IMR-90 (cell line): ENCODE data around the gene OR11A1. TPM values are rescaled to one million over a fixed set of nuclear protein-coding genes. Genes with fewer than 3 reads are reported as not detected.

ENCODE experiments used
- ATAC-seq: fragments of 200-7000 bp; cut with Tn5 transposase; 2 replicates; pipeline ENCODE4 v1.9.1; 2020; ENCODE audit warnings: low read depth, mild to moderate bottlenecking, moderate library complexity
- BruUV-seq: library from RNA; stranded (reverse); fragments of 400-500 nt; replicated peaks from 2 replicates; lab custom pipeline; 2021; lab: Mats Ljungman, UMichigan
- CTCF ChIA-PET: fragments of 300-600 bp; formaldehyde crosslinking; extraction: SDS; loops from one replicate; lab custom pipeline; 2021; ENCODE audit warnings: antibody characterized with exemption; lab: Yijun Ruan, JAX
- POLR2A ChIA-PET: fragments of 300-600 bp; sonication (Branson Sonifier 250); formaldehyde crosslinking; loops from one replicate; lab custom pipeline; 2022; ENCODE audit warnings: antibody characterized with exemption; ENCODE audit not compliant: unreplicated experiment; lab: Charles Lee
- DNase-seq: peaks from one replicate; pipeline ENCODE4 v3.0.0; 2013
- H2AFZ ChIP-seq: replicated peaks from 2 replicates; pipeline ENCODE3; 2013; ENCODE audit warnings: low read length, mild to moderate bottlenecking; ENCODE audit not compliant: poor library complexity
- H2AK5ac ChIP-seq: 2 replicates; pipeline ENCODE4 v1.6.1; 2013; ENCODE audit warnings: low read depth, low read length, inconsistent platforms
- H2AK9ac ChIP-seq: replicated peaks from 2 replicates; pipeline ENCODE3; 2013; ENCODE audit warnings: mild to moderate bottlenecking, low read depth, low read length, moderate library complexity; ENCODE audit not compliant: poor library complexity
- H2BK120ac ChIP-seq: 2 replicates; pipeline ENCODE4 v1.6.1; 2013; ENCODE audit warnings: low read depth, low read length, inconsistent platforms
- H2BK15ac ChIP-seq: 3 replicates; pipeline ENCODE4 v1.6.1; 2013; ENCODE audit warnings: low read depth, low read length, inconsistent platforms
- H2BK20ac ChIP-seq: 2 replicates; pipeline ENCODE4 v1.6.1; 2013; ENCODE audit warnings: low read depth, mild to moderate bottlenecking, inconsistent platforms, low read length, moderate library complexity
- H2BK5ac ChIP-seq: 2 replicates; pipeline ENCODE4 v1.6.1; 2013; ENCODE audit warnings: mild to moderate bottlenecking, low read depth, low read length, inconsistent platforms; ENCODE audit not compliant: poor library complexity, severe bottlenecking
- H3K14ac ChIP-seq: replicated peaks from 2 replicates; pipeline ENCODE4 v1.6.1; 2013; ENCODE audit warnings: low read depth, low read length, inconsistent platforms
- H3K18ac ChIP-seq: 2 replicates; pipeline ENCODE4 v1.6.1; 2013; ENCODE audit warnings: low read depth, low read length, control low read depth
- H3K23ac ChIP-seq: 2 replicates; pipeline ENCODE4 v1.6.1; 2013; ENCODE audit warnings: low read depth, low read length, inconsistent platforms
- H3K27ac ChIP-seq: 2 replicates; pipeline ENCODE4 v1.5.1; 2013; ENCODE audit warnings: mild to moderate bottlenecking, control low read depth, low read length; ENCODE audit not compliant: insufficient read depth
- H3K27me3 ChIP-seq: 2 replicates; pipeline ENCODE4 v1.6.1; 2013; ENCODE audit warnings: low read length; ENCODE audit not compliant: control insufficient read depth, insufficient read depth
- H3K36me3 ChIP-seq: 2 replicates; pipeline ENCODE4 v1.6.1; 2013; ENCODE audit warnings: low read length, mixed read lengths; ENCODE audit not compliant: control insufficient read depth, insufficient read depth
- H3K4ac ChIP-seq: 2 replicates; pipeline ENCODE4 v1.6.1; 2013; ENCODE audit warnings: low read depth, low read length, inconsistent platforms
- H3K4me1 ChIP-seq: 2 replicates; pipeline ENCODE4 v1.6.1; 2013; ENCODE audit warnings: low read length, mixed read lengths; ENCODE audit not compliant: control insufficient read depth, insufficient read depth
- H3K4me2 ChIP-seq: 2 replicates; pipeline ENCODE4 v1.6.1; 2013; ENCODE audit warnings: low read depth, mild to moderate bottlenecking, control low read depth, low read length, moderate library complexity
- H3K4me3 ChIP-seq: 2 replicates; pipeline ENCODE4 v1.5.1; 2013; ENCODE audit warnings: low read depth, mild to moderate bottlenecking, control low read depth, low read length, moderate library complexity; ENCODE audit not compliant: insufficient read depth
- H3K56ac ChIP-seq: 2 replicates; pipeline ENCODE4 v1.6.1; 2013; ENCODE audit warnings: low read length, inconsistent platforms; ENCODE audit not compliant: insufficient read depth; ENCODE audit errors: extremely low read depth
- H3K79me1 ChIP-seq, 2 experiments: 2 replicates each; pipeline ENCODE4 v1.6.1; 2013; ENCODE audit warnings: low read length in 2 of 2, inconsistent platforms in 1 of 2, low read depth in 1 of 2
- H3K9ac ChIP-seq: 2 replicates; pipeline ENCODE4 v1.6.1; 2013; ENCODE audit warnings: low read depth, low read length, control low read depth
- H3K9me1 ChIP-seq: 2 replicates; pipeline ENCODE4 v1.6.1; 2013; ENCODE audit warnings: low read length, inconsistent platforms; ENCODE audit not compliant: insufficient read depth
- H3K9me3 ChIP-seq: 2 replicates; pipeline ENCODE4 v1.6.1; 2013; ENCODE audit warnings: low read length; ENCODE audit not compliant: control insufficient read depth, insufficient read depth
- H4K20me1 ChIP-seq: 2 replicates; pipeline ENCODE4 v1.6.1; 2013; ENCODE audit warnings: low read length, inconsistent platforms; ENCODE audit not compliant: insufficient read depth
- H4K5ac ChIP-seq: 2 replicates; pipeline ENCODE4 v1.6.1; 2013; ENCODE audit warnings: mild to moderate bottlenecking, low read depth, low read length, control low read depth
- H4K8ac ChIP-seq, 2 experiments: 2 replicates each; pipeline ENCODE4 v1.6.1; 2013; ENCODE audit warnings: low read depth in 2 of 2, low read length in 2 of 2, control low read depth in 1 of 2, inconsistent platforms in 1 of 2
- H4K91ac ChIP-seq: 2 replicates; pipeline ENCODE4 v1.6.1; 2013; ENCODE audit warnings: low read depth, low read length, inconsistent platforms; ENCODE audit not compliant: insufficient read depth
- CTCF ChIP-seq: conservative IDR thresholded peaks from 2 replicates; pipeline ENCODE4 v1.5.1; 2012; ENCODE audit warnings: mild to moderate bottlenecking, low read depth, low read length, improper control_type of control experiment
- RCOR1 ChIP-seq: IDR thresholded peaks from 2 replicates; pipeline ENCODE4 v1.6.1; 2012; ENCODE audit warnings: mild to moderate bottlenecking, low read length, improper control_type of control experiment; ENCODE audit not compliant: insufficient replicate concordance
- dilution Hi-C: fragments of 300-500 bp; cut with HindIII; formaldehyde crosslinking; loops from one replicate; pipeline ENCODE4 v1.14.3; 2018; ENCODE audit warnings: low sequenced_read_pairs; ENCODE audit not compliant: unreplicated experiment
- in situ Hi-C: fragments of 300-500 bp; cut with MboI; formaldehyde crosslinking; loops from 3 replicates; pipeline ENCODE4 v1.14.3; 2019; ENCODE audit warnings: low sequenced_read_pairs, inconsistent platforms, mixed read lengths
- intact Hi-C: fragments of 100-400 bp; cut with micrococcal nuclease; formaldehyde crosslinking; loops from 2 replicates; pipeline ENCODE4 v1.10.0; 2022
- polyA plus RNA-seq, 3 experiments: library from polyadenylated mRNA; depleted of rRNA; stranded (reverse); fragments of >200 nt; gene quantifications; 2 replicates each; pipeline ENCODE4 v1.2.3, GENCODE V29; 2012; ENCODE audit warnings: low replicate concordance in 1 of 3
- total RNA-seq: library from RNA; depleted of rRNA; stranded (reverse); fragments of >200 nt; gene quantifications from 2 replicates; pipeline ENCODE4 v1.2.3, GENCODE V29; 2012

The OR11A1 gene
- total and polyA plus RNA-seq, 2 of the 4 experiments (the other 2 are of a cell fraction) = not detected

GRCh38 chr6:29395331-29395730, 61.5 kb downstream of the OR11A1 start, which contains the start of gene OR12D2:
Gene OR12D2, plus strand, starts transcription at chr6:29395631. Its CDS starts 1,069 bp downstream, at chr6:29396700.
- Histone ChIP-seq H4K91ac (no peak within 1 kb of the TSS), H2BK120ac (no peak within 1 kb of the TSS), H2AK5ac (no peak within 1 kb of the TSS), H3K4me1 (no peaks in the 10 kb centered on the region), H2AK9ac (no peak within 1 kb of the TSS), H3K9me1 (no peaks in the 10 kb centered on the region), H3K18ac (no peak within 1 kb of the TSS), H3K56ac (no peak within 1 kb of the TSS), H2AFZ (no peak within 1 kb of the TSS), H3K4me2 (no peak within 1 kb of the TSS), H3K23ac (no peak within 1 kb of the TSS), H2BK5ac (no peak within 1 kb of the TSS), H3K79me1 (no peaks in the 10 kb centered on the region), H3K36me3 (no peaks in the 10 kb centered on the region), H3K4ac (no peak within 1 kb of the TSS), H4K20me1 (no peaks in the 10 kb centered on the region), H2BK20ac (no peak within 1 kb of the TSS), H4K8ac (no peak within 1 kb of the TSS), H3K27ac (no peak within 1 kb of the TSS), H2BK15ac (no peak within 1 kb of the TSS), H3K14ac (no peak within 1 kb of the TSS), H3K9me3 (peaks cover 14% of the 10 kb centered on the region), H4K5ac (no peak within 1 kb of the TSS), H3K4me3 (no peak within 1 kb of the TSS), H3K9ac (no peak within 1 kb of the TSS), H3K27me3 (no peaks in the 10 kb centered on the region)
- ATAC-seq (no peak), DNase-seq (no peak)
- TF ChIP-seq CTCF (no peak), RCOR1 (no peak)
- in situ Hi-C loops = no loop called here
- intact Hi-C loops = no loop called here
- CTCF ChIA-PET = no interaction called here
- dilution Hi-C loops = no loop called here
- no TSS peak for BruUV-seq
- POLR2A ChIA-PET = no interaction called here
